ENCODE results near the gene RELT.

Gene RELT

DNA sequence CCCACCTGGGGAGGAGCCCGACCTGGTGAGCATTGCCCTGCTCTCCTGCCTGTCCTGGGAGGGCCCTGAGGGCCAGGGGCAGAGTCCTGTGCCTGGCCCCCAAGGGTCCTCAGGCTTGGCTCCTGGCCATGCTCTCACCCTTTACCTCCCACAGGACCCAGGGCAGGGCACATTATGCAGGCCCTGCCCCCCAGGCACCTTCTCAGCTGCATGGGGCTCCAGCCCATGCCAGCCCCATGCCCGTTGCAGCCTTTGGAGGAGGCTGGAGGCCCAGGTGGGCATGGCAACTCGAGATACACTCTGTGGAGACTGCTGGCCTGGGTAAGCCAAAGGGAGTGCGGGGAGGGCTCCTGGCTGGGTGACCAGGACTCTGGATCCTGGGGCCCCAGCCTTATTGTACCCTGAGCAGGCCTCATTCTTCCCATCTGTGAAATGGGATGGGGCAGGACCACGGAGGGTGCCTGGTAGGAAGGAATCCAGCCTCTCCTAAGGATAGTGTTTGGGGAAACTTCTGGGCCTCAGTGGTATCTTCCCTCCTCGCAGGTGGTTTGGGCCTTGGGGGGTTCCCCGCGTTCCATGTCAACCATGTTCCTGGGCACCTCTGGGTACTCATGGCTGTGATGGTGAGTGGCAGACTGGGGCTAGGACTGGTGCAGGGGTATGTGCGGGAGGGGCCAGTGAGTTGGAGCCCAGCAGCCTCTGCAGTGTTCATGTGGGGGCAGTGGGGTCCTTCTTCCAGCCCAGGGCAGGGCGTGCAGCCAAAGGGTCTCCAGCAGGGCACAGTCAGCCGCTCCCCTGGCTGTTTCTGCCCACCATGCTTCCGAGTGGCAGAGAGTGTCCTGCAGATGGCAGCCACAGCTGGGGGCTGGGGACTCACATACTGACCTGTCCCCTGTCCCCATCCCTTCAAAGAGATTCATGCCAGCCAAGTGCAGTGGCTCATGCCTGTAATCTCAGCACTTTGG, 14.7 kb downstream of the RELT start:
- Histone ChIP-seq H3K4me3 (ENCODE audit: insufficient read depth, low read length, poor library complexity, severe bottlenecking) (no peak overlapping the region), H3K9me3 (ENCODE audit: insufficient read depth, low read length) (no peaks in the 10 kb centered on the region), H3K36me3 (ENCODE audit: low read length) (no peaks in the 10 kb centered on the region), H3K4me2 (ENCODE audit: low read depth, low read length, poor library complexity, severe bottlenecking) (no peak overlapping the region), H2AFZ (ENCODE audit: low read depth, low read length, severe bottlenecking) (no peak overlapping the region), H3K79me2 (ENCODE audit: insufficient read depth, low read length) (peaks cover 47% of the 10 kb centered on the region), H3K9ac (ENCODE audit: low read length) (no peak overlapping the region), H3F3A (ENCODE audit: insufficient read depth) (no peaks in the 10 kb centered on the region), H4K20me1 (ENCODE audit: low read depth, low read length) (no peaks in the 10 kb centered on the region; the same call in 1 of the 2 replicates), H3K9me2 (replicated peaks; ENCODE audit: insufficient read depth, low read length) (no peaks in the 10 kb centered on the region), H3K27ac (ENCODE audit: low read depth, low read length) (no peak overlapping the region), H3K27me3 (ENCODE audit: low read length) (no peaks in the 10 kb centered on the region)
- TF ChIP-seq EZH2phosphoT487 (conservative IDR thresholded peaks at IDR 0.05; ENCODE audit: low read length), result no peak

DNA sequence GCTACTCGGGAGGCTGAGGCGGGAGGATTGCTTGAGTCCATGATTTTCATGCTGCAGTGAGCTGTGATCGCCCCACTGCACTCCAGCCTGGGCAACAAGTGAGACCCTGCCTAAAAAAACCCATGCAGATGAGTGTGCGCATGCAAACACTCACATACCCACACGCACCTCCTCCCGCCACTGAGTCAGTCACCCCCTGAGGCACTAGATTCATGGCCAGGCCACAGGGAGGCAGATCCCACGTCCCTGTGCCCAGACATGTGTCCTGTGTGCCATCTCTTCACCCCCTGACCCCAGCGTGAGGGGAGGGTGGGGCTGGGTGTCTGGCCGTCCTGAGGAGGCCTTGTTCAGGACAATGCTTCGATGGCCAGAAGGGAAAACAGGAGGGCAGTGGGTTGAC, 15.5 kb downstream of the RELT start:
- TF ChIP-seq, protein P1, sequence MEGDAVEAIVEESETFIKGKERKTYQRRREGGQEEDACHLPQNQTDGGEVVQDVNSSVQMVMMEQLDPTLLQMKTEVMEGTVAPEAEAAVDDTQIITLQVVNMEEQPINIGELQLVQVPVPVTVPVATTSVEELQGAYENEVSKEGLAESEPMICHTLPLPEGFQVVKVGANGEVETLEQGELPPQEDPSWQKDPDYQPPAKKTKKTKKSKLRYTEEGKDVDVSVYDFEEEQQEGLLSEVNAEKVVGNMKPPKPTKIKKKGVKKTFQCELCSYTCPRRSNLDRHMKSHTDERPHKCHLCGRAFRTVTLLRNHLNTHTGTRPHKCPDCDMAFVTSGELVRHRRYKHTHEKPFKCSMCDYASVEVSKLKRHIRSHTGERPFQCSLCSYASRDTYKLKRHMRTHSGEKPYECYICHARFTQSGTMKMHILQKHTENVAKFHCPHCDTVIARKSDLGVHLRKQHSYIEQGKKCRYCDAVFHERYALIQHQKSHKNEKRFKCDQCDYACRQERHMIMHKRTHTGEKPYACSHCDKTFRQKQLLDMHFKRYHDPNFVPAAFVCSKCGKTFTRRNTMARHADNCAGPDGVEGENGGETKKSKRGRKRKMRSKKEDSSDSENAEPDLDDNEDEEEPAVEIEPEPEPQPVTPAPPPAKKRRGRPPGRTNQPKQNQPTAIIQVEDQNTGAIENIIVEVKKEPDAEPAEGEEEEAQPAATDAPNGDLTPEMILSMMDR (IDR thresholded peaks at IDR 0.05; ENCODE audit: insufficient read depth, low read length, poor library complexity, severe bottlenecking), result no peak
- no peak for TF ChIP-seq EZH2phosphoT487 (conservative IDR thresholded peaks at IDR 0.05; ENCODE audit: low read length)
- no peaks in the 10 kb centered on the region for H3K9me2 ChIP-seq (replicated peaks; ENCODE audit: insufficient read depth, low read length)
- no peak overlapping the region for H3K4me3 ChIP-seq (ENCODE audit: insufficient read depth, low read length, poor library complexity, severe bottlenecking)
- H3K79me2 ChIP-seq (ENCODE audit: insufficient read depth, low read length), result peaks cover 39% of the 10 kb centered on the region
- no peaks in the 10 kb centered on the region for H3F3A ChIP-seq (ENCODE audit: insufficient read depth)
- H4K20me1 ChIP-seq (ENCODE audit: low read depth, low read length), result no peaks in the 10 kb centered on the region
- H3K27me3 ChIP-seq (ENCODE audit: low read length), result no peaks in the 10 kb centered on the region
- no peak overlapping the region for H3K27ac ChIP-seq (ENCODE audit: low read depth, low read length)
- no peak overlapping the region for H3K9ac ChIP-seq (ENCODE audit: low read length)
- H3K4me2 ChIP-seq (ENCODE audit: low read depth, low read length, poor library complexity, severe bottlenecking), result no peak overlapping the region
- no peaks in the 10 kb centered on the region for H3K9me3 ChIP-seq (ENCODE audit: insufficient read depth, low read length)
- H2AFZ ChIP-seq (ENCODE audit: low read depth, low read length, severe bottlenecking), result no peak overlapping the region
- H3K36me3 ChIP-seq (ENCODE audit: low read length), result no peaks in the 10 kb centered on the region

DNA sequence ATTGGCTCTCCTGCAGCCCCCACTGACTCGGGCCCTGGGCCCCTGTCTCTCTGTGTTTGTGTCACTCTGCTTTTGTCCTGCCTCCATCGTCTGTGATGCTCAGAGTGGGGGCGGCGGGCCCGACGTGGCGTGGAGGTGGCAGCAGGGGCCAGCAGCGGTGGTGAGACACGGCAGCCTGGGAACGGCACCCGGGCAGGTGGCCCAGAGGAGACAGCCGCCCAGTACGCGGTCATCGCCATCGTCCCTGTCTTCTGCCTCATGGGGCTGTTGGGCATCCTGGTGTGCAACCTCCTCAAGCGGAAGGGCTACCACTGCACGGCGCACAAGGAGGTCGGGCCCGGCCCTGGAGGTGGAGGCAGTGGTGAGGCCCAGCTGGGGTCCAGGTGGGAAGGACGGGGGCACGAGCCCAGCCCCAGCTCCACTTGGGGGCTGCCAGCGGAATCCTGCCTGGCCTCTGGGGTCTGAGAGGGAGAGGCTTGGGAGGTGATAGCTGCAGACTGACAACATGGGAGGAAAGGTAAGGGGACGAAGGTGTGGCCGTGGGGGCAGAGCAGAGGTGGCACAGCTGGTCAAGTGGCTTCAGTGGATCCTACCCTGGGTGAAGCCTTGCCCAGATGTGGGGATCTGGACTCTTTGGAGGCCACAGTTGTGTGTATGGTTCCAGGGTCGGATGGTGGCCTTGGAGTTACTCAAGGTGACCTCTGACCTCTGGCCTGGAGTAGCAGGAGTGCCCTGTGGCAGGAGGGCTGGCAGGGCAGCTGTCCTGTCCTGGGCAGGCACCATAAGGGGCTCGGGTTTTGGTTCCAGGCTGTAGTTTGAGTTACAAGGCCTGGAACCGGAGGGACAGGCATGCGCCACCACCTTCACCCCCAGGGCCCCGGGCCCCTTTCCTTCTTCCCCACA, 16.2 kb downstream of the RELT start:
- no peak overlapping the region for H3K9ac ChIP-seq (ENCODE audit: low read length)
- H3K36me3 ChIP-seq (ENCODE audit: low read length), result no peaks in the 10 kb centered on the region
- no peaks in the 10 kb centered on the region for H3K9me3 ChIP-seq (ENCODE audit: insufficient read depth, low read length)
- H3K27ac ChIP-seq (ENCODE audit: low read depth, low read length), result no peak overlapping the region
- H3K9me2 ChIP-seq (replicated peaks; ENCODE audit: insufficient read depth, low read length), result no peaks in the 10 kb centered on the region
- H3K4me3 ChIP-seq (ENCODE audit: insufficient read depth, low read length, poor library complexity, severe bottlenecking), result no peak overlapping the region
- no peaks in the 10 kb centered on the region for H3K27me3 ChIP-seq (ENCODE audit: low read length)
- peaks cover 32% of the 10 kb centered on the region for H3K79me2 ChIP-seq (ENCODE audit: insufficient read depth, low read length)
- TF ChIP-seq, protein P1 (IDR thresholded peaks at IDR 0.05; ENCODE audit: insufficient read depth, low read length, poor library complexity, severe bottlenecking), result no peak
- no peak for TF ChIP-seq EZH2phosphoT487 (conservative IDR thresholded peaks at IDR 0.05; ENCODE audit: low read length)
- H4K20me1 ChIP-seq (ENCODE audit: low read depth, low read length), result no peaks in the 10 kb centered on the region
- no peak overlapping the region for H2AFZ ChIP-seq (ENCODE audit: low read depth, low read length, severe bottlenecking)
- H3K4me2 ChIP-seq (ENCODE audit: low read depth, low read length, poor library complexity, severe bottlenecking), result no peak overlapping the region
- H3F3A ChIP-seq (ENCODE audit: insufficient read depth), result no peaks in the 10 kb centered on the region
